SU-DHL-6 (cell line): Measurements from ENCODE around the gene MRFAP1L1.

ENCODE experiments used
- H2AFZ ChIP-seq: fragments of 200-600 bp; sonication (generic); 2 replicates; pipeline ENCODE4 v1.6.1; 2014; ENCODE audit warnings: low read depth, mild to moderate bottlenecking, moderate library complexity, mixed read lengths, antibody characterized with exemption, low read length; ENCODE audit not compliant: severe bottlenecking
- H3F3A ChIP-seq: fragments of 200-600 bp; shearing (Covaris generic); 2 replicates; pipeline ENCODE4 v1.6.0; 2016; ENCODE audit warnings: antibody characterized with exemption, mild to moderate bottlenecking; ENCODE audit not compliant: insufficient read depth
- H3K27ac ChIP-seq: fragments of 200-600 bp; sonication (generic); 2 replicates; pipeline ENCODE4 v1.5.1; 2016; ENCODE audit warnings: low read depth, mild to moderate bottlenecking, low read length, moderate library complexity, mixed read lengths
- H3K27me3 ChIP-seq: fragments of 200-600 bp; sonication (generic), shearing (Covaris generic); 2 replicates; pipeline ENCODE4 v1.6.0; 2014; ENCODE audit warnings: mild to moderate bottlenecking, low read length
- H3K36me3 ChIP-seq: fragments of 200-600 bp; sonication (generic); 2 replicates; pipeline ENCODE4 v1.6.1; 2014; ENCODE audit warnings: mild to moderate bottlenecking, low read length, mixed read lengths
- H3K4me2 ChIP-seq: fragments of 300-600, 200-600 bp; shearing (Covaris generic), sonication (generic); 2 replicates; pipeline ENCODE4 v1.6.0; 2014; ENCODE audit warnings: low read length, low read depth, mild to moderate bottlenecking; ENCODE audit not compliant: poor library complexity, severe bottlenecking
- H3K4me3 ChIP-seq: fragments of 200-600 bp; sonication (generic); 2 replicates; pipeline ENCODE4 v1.5.1; 2014; ENCODE audit warnings: antibody characterized with exemption, low read length, mild to moderate bottlenecking, mixed read lengths; ENCODE audit not compliant: insufficient read depth, poor library complexity, severe bottlenecking
- H3K79me2 ChIP-seq: fragments of 200-600 bp; sonication (generic); 2 replicates; pipeline ENCODE4 v1.6.1; 2014; ENCODE audit warnings: mild to moderate bottlenecking, low read length, moderate library complexity; ENCODE audit not compliant: insufficient read depth
- H3K9ac ChIP-seq: fragments of 200-600 bp; sonication (generic); 2 replicates; pipeline ENCODE4 v1.7.0; 2014; ENCODE audit warnings: mild to moderate bottlenecking, low read length
- H3K9me2 ChIP-seq: fragments of 200-600 bp; sonication (generic); replicated peaks from 2 replicates; pipeline ENCODE4 v1.6.1; 2014; ENCODE audit warnings: low read length; ENCODE audit not compliant: insufficient read depth
- H3K9me3 ChIP-seq: fragments of 200-600 bp; sonication (generic); 2 replicates; pipeline ENCODE4 v1.6.1; 2014; ENCODE audit warnings: low read length, mixed read lengths; ENCODE audit not compliant: insufficient read depth
- H4K20me1 ChIP-seq: fragments of 200-600 bp; sonication (generic); 2 replicates; pipeline ENCODE4 v1.6.1; 2014; ENCODE audit warnings: low read depth, mild to moderate bottlenecking, antibody characterized with exemption, low read length, moderate library complexity, mixed read lengths
- CTCF ChIP-seq: fragments of 200-600 bp; sonication (generic); IDR thresholded peaks from one replicate; pipeline ENCODE4 v1.5.1; 2017; ENCODE audit warnings: antibody characterized with exemption, mild to moderate bottlenecking, low read length, moderate library complexity; ENCODE audit not compliant: insufficient read depth, poor library complexity, severe bottlenecking
- EZH2phosphoT487 ChIP-seq: fragments of 200-600 bp; sonication (generic), shearing (Covaris generic); conservative IDR thresholded peaks from 2 replicates; pipeline ENCODE4 v1.6.1; 2018; ENCODE audit warnings: mild to moderate bottlenecking, antibody characterized with exemption, low read length, moderate library complexity, mixed read lengths

MRFAP1L1 gene

DNA sequence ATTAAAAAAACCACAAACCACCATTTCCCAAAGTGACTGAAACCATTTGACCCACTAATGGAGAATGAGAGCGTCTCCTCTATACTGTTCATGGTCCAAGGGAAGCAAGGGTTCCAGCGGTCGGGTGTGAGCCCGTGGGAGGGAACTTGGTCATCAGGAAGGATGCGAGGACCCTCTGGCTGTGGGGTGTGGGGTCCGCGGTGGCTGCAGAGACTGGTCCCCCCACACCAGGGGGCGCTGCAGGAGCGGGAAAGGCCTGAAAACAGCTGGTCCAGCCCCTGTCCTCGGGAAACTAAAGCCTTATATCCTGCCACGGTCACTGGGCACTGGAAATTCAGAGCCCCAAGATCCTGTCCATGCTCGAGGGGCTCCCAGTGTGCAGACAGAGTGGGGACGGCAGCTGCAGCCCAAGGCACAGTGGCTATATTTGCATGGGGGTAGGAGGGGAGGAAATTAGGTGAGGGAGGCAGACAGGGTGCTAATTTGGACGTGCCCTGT is 10.6 kb upstream of the MRFAP1L1 start:
- peaks cover 7% of the 10 kb centered on the region; the same call in 1 of the 2 replicates for H3F3A ChIP-seq
- no peaks in the 10 kb centered on the region for H3K9me3 ChIP-seq
- no peak overlapping the region for H2AFZ ChIP-seq
- no peak overlapping the region for H3K4me3 ChIP-seq
- H4K20me1 ChIP-seq: no peaks in the 10 kb centered on the region
- H3K4me2 ChIP-seq: peak overlapping the region; percentile 18
- H3K79me2 ChIP-seq: peaks cover 18% of the 10 kb centered on the region
- no peak overlapping the region; the same call in 1 of the 2 replicates for H3K9ac ChIP-seq
- H3K36me3 ChIP-seq: no peaks in the 10 kb centered on the region
- no peaks in the 10 kb centered on the region for H3K9me2 ChIP-seq
- TF ChIP-seq CTCF (peak; percentile 89), EZH2phosphoT487 (no peak)
- H3K27me3 ChIP-seq: no peaks in the 10 kb centered on the region
- H3K27ac ChIP-seq: no peak overlapping the region

DNA sequence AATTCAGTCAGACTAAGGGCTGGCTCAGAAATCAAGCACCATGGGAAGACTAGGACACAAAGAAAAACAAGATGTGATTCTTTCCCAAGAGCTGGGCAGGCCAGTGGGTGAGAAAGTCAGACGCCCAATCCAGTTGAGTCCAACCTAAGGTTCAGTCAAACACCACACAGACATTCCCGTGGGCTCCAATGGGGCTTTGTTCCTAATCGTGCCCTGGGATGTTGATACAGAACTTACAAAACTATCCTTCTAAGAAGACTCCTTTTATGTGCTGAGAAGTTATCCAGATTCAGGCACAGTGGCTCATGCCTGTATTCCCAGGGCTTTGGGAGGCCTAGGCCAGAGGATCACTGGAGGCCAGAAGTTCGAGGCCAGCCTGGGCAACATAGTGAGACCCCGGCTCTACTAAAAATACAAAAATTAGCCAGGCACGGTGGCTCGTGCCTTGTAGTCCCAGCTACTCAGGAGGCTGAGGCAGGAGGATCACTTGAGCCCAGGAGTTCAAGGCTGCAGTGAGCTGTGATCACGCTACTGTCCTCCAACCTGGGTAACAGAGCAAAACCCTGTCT is 10.0 kb upstream of the MRFAP1L1 start:
- TF ChIP-seq CTCF: no peak
- no peak for TF ChIP-seq EZH2phosphoT487
- Histone ChIP-seq H3K27ac (no peak overlapping the region), H3K27me3 (no peaks in the 10 kb centered on the region), H2AFZ (no peak overlapping the region), H3K36me3 (no peaks in the 10 kb centered on the region), H3K4me2 (no peak overlapping the region), H4K20me1 (no peaks in the 10 kb centered on the region), H3K9me2 (no peaks in the 10 kb centered on the region), H3K9me3 (no peaks in the 10 kb centered on the region), H3K9ac (no peak overlapping the region), H3F3A (peaks cover 8% of the 10 kb centered on the region; the same call in 1 of the 2 replicates), H3K79me2 (peaks cover 18% of the 10 kb centered on the region), H3K4me3 (no peak overlapping the region)

DNA sequence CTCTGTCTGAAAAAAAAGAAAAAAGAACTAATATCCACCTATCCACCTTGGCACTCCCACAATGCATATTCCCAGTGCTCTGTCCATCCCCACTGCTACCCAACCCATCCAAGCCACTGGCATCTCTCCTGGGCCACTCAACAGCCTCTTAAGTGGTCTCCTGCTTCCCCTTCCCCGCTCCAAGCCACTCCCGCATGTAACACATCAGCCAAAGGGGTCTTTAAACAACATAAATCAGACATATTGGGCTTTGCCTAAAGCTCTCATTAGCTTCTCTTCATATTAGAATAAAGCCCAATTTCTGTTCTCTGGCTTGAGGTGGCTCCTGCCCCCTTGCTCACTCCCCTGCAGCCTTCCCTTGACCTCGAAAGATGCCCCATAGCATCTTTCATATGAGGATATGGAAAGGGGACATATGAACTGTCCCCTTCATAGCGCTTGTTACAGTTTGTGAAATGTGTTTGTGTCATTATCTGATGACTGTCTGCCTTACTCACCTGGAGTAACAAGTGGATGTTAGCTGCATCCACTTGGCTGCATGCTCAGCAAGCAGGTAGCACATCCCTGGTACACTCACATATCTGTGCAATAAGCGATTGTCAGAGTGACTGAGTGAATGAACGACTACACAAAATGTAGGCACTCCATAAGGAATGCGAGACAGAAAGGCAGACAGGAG is 9.4 kb upstream of the MRFAP1L1 start:
- TF ChIP-seq EZH2phosphoT487 (no peak), CTCF (no peak)
- H3K27me3 ChIP-seq: no peaks in the 10 kb centered on the region
- H3K79me2 ChIP-seq: peaks cover 18% of the 10 kb centered on the region
- peaks cover 8% of the 10 kb centered on the region; the same call in 1 of the 2 replicates for H3F3A ChIP-seq
- no peak overlapping the region for H3K9ac ChIP-seq
- no peak overlapping the region for H3K27ac ChIP-seq
- H3K4me3 ChIP-seq: no peak overlapping the region
- no peaks in the 10 kb centered on the region for H3K36me3 ChIP-seq
- no peak overlapping the region for H3K4me2 ChIP-seq
- H3K9me3 ChIP-seq: no peaks in the 10 kb centered on the region
- H4K20me1 ChIP-seq: no peaks in the 10 kb centered on the region
- H3K9me2 ChIP-seq: no peaks in the 10 kb centered on the region
- H2AFZ ChIP-seq: no peak overlapping the region
